Lower leg skin (tissue), 4 donors: ENCODE measurements around the gene ZBTB7C. TPM values are rescaled to one million over a fixed set of nuclear protein-coding genes. Genes with fewer than 3 reads are reported as not detected.
A peak's percentile ranks its signal among the peaks of the same experiment; 100 is the strongest.

Experiments used
- DNase-seq, 2 donors: peaks; one replicate each; pipeline ENCODE4 v3.0.0-alpha.2; 2019; ENCODE audit warnings: low spot score in 2 of 2
- H3K4me3 ChIP-seq: fragments of 200-600 bp; sonication (generic); 2 replicates; pipeline ENCODE4 v1.5.1; 2017; ENCODE audit warnings: mild to moderate bottlenecking, low read depth; ENCODE audit not compliant: poor library complexity, severe bottlenecking
- POLR2A ChIP-seq, 2 donors: fragments of 450-650 bp; IDR thresholded peaks; one replicate each; pipeline ENCODE4 v1.6.1; 2016 to 2017; ENCODE audit warnings: antibody characterized with exemption in 2 of 2, mild to moderate bottlenecking in 1 of 2, moderate library complexity in 1 of 2
- WGBS, 2 donors: methylation state at CpG; one replicate each; pipeline ENCODE4 v1.1.5; 2018; 5-methylcytosine and 5-hydroxymethylcytosine counted together
- intact Hi-C: fragments of 100-400 bp; cut with DNase I; formaldehyde crosslinking; loops from one replicate; pipeline ENCODE4 v1.15.0; 2023; ENCODE audit warnings: low total_unique reads
- total RNA-seq, 4 donors: library from RNA; depleted of rRNA; stranded (reverse); fragments of >200 nt; gene quantifications; one replicate each; pipeline ENCODE4 v1.1.0, GENCODE V29; 2016
- TF ChIP-seq, protein P1 (sequence below), 3 donors: fragments of 450-650 bp; IDR thresholded peaks; one replicate each; pipeline ENCODE4 v1.5.1; 2016; ENCODE audit warnings: antibody characterized with exemption in 3 of 3, mild to moderate bottlenecking in 3 of 3, moderate library complexity in 2 of 3

Gene ZBTB7C
- total RNA-seq, 4 donors from 2014 or later = 44.2 to 59.7 (median 50.7) TPM

DNA sequence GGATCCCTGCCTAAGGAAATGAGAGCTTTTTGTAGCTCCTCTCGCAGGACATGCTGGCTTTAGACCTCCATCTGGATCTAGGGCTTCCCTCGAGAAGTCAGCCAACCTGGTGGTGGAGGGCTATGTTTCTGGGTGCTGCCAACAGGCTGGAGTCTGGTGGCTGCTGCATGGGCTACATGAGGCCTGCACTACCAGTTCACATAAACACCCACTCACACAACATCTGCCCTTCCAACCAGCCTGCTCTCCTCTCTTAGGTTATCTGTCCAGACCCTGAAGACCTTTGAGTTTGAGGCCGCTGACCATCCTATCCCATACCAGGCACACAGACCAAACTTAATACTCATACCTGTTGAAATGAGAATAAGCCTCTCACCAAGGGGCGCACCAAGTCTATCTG lies 427.4 kb downstream of the ZBTB7C start:
- H3K4me3 ChIP-seq = no peak overlapping the region
- intact Hi-C loops = no loop called here
- no peak for TF ChIP-seq POLR2A (IDR thresholded peaks at IDR 0.05)
- TF ChIP-seq, protein P1, sequence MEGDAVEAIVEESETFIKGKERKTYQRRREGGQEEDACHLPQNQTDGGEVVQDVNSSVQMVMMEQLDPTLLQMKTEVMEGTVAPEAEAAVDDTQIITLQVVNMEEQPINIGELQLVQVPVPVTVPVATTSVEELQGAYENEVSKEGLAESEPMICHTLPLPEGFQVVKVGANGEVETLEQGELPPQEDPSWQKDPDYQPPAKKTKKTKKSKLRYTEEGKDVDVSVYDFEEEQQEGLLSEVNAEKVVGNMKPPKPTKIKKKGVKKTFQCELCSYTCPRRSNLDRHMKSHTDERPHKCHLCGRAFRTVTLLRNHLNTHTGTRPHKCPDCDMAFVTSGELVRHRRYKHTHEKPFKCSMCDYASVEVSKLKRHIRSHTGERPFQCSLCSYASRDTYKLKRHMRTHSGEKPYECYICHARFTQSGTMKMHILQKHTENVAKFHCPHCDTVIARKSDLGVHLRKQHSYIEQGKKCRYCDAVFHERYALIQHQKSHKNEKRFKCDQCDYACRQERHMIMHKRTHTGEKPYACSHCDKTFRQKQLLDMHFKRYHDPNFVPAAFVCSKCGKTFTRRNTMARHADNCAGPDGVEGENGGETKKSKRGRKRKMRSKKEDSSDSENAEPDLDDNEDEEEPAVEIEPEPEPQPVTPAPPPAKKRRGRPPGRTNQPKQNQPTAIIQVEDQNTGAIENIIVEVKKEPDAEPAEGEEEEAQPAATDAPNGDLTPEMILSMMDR (IDR thresholded peaks at IDR 0.05) = no peak
- peak in 1 of 2 donors; percentile 67 for DNase-seq
- 95 to 100% methylated on average over 4 of the region's 4 CpGs for WGBS, 2 donors

DNA sequence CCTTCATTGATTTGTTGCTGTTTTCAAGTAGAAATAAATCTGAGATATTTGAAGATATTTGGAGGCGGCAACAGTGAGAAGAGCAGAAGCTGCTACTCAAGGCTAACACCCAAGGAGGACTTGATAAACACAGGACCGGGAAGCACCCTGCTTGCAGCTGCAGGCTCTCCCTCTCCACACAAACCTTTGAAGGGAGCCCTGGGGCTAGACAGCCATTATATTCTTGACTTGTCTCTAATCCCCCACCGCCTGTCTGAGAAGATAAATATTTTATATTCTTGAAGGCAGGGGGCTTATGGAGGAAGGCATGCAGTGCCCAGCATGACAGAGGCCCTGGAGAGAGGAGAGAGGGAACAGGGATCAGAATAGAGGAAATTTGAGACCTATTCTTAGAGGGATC lies 427.9 kb downstream of the ZBTB7C start:
- H3K4me3 ChIP-seq = no peak overlapping the region
- WGBS, 2 donors = 86 to 97% methylated on average over 3 of the region's 3 CpGs
- peak in 1 of 2 donors; percentile 13 for DNase-seq
- intact Hi-C loops = no loop called here
- TF ChIP-seq, protein P1 (IDR thresholded peaks at IDR 0.05) = no peak
- no peak for TF ChIP-seq POLR2A (IDR thresholded peaks at IDR 0.05)

DNA sequence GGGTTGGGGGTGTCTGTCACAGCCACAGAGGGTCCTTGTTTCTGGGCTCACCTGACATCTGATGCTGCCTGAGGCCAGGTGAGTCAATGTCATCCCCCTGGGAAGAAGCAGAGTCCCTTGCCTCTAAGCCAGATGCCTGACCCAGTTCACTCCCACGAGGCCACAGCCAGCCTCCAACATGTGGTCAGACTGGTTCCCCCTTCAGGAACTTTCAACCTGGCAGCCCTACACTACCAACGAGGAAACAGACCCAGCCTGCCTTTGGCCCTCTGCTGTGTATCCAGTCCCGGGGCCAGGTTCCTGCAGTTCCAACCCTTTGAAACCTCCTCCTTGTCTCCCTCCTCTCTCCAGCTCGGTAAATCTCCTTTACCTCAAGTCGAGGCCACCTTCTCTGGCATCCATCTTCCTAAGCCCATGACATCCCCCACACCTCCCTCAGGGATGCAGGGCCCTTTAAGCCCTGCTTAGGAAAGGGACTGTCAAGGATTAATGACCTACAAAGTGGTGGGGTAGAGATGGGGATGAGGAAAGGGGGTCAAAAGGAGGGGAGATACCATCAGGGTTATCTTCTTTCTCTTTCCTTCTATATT lies 429.5 kb downstream of the ZBTB7C start:
- peak in 1 of 2 donors; percentile 82 for DNase-seq
- no peak for TF ChIP-seq POLR2A (IDR thresholded peaks at IDR 0.05)
- TF ChIP-seq, protein P1 (IDR thresholded peaks at IDR 0.05) = no peak

DNA sequence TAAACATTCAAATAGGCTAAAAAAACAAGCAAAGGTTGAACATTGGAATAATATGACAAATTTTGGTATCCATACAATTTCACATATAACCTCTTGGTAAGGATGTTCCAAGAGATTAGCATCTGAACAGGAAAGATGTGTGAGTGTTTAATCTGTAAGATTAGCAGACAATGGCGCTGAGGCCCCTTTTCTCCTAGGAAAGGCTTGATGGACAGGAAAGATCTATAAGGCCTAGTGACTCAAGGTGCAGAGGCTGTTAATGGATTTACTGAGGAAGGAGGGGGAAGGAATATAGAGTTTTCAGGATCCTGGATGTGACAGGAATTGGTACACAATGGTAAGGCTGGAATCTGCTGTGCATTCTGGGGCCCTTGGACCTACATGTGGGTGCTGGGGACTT lies 430.6 kb downstream of the ZBTB7C start:
- H3K4me3 ChIP-seq = no peak overlapping the region
- intact Hi-C loops = no loop called here
- WGBS, 2 donors = 74 to 92% methylated on average over 1 of the region's 1 CpG
- no peak for TF ChIP-seq POLR2A (IDR thresholded peaks at IDR 0.05)
- peak in 1 of 2 donors; percentile 28 for DNase-seq

More for the DNA sequence above, 429.5 kb downstream of the ZBTB7C start:
- 34 to 48% methylated on average over 5 of the region's 5 CpGs for WGBS, 2 donors
- H3K4me3 ChIP-seq = no peak overlapping the region
- intact Hi-C loops = no loop called here

DNA sequence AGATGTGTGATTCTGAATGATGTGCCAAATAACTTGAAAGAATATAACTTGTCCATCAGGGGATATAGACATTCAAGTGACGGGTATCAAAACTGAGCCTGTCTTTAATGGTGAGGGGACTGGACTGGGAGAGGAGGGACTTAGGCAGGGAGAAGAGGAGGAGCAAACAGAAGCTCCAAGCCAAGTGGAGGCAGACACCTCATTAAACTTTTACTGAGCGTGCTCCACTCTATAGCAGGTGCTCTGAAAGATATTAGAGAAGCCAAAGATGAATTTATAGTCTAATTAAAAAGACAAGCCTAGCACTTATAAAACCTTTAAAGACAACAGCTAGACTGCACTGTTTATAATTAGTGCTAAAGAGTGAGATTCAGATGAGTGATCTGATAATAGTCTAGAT lies 431.0 kb downstream of the ZBTB7C start:
- WGBS, 2 donors = 93 to 95% methylated on average over 2 of the region's 2 CpGs
- intact Hi-C loops = no loop called here
- no peak overlapping the region for H3K4me3 ChIP-seq
- peak in 1 of 2 donors; percentile 1 for DNase-seq
- no peak for TF ChIP-seq POLR2A (IDR thresholded peaks at IDR 0.05)
- TF ChIP-seq, protein P1 (IDR thresholded peaks at IDR 0.05) = no peak

Other genes with a start within 250 kb of the ZBTB7C start
- 10 to 100 TPM; 22.6 to 44.0 (median 30.2) TPM for gene CTIF, start 129.6 kb upstream of the ZBTB7C start, total RNA-seq